SK-N-MC (cell line): ENCODE data around the gene MEDAG.

Experiments used
- EZH2 ChIP-seq: fragments of 200-600 bp; sonication (generic); IDR thresholded peaks from one replicate; pipeline ENCODE4 v1.6.1; 2017; ENCODE audit warnings: antibody characterized with exemption
- FOXP2 ChIP-seq: optimal IDR thresholded peaks from 2 replicates; pipeline ENCODE3; 2011; ENCODE audit warnings: mild to moderate bottlenecking, moderate library complexity; ENCODE audit not compliant: insufficient read depth; ENCODE audit errors: extremely low read length, control extremely low read depth
- POLR2AphosphoS5 ChIP-seq: IDR thresholded peaks from 2 replicates; pipeline ENCODE4 v1.6.1; 2012; ENCODE audit warnings: mild to moderate bottlenecking, low read depth, low read length, borderline replicate concordance

DNA sequence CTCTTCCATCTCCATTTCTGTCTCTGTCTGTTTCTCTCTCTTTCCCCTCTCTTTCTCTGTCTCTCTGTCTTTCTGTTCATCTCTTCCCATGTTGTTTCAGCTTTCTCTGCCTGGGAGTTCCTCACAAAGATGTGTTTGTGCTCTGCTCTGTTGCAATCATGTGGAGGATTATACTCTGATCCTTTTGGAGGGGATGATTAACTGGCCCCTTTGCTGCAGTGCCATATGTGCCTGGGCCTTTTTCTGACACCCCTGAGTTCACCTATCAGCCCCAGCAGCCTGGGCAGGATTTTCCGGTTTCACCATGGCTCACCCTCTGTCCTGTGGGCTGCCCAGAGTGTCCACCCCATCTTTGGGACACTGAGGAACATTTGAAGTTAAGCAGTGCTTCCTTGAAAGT lies 17.3 kb downstream of the MEDAG start:
- TF ChIP-seq POLR2AphosphoS5, result no peak
- no peak for TF ChIP-seq EZH2
- TF ChIP-seq FOXP2, result no peak
